Stimulated activated CD4-positive, alpha-beta T cell treated with anti-CD3 and anti-CD28 coated beads, Interleukin-1b, Interleukin-23, amount 100 ng/mL, for 48 hours (primary cell): ENCODE data around the gene DENND1A.
"Not testable (repeated sequence)": the region's sequence is repeated elsewhere in the genome, so short reads cannot be mapped to it uniquely, and the experiment has no call there.

Experiments
- DNase-seq: peaks from one replicate; pipeline ENCODE4 v3.0.0-alpha.2; 2020

DENND1A gene

DNA sequence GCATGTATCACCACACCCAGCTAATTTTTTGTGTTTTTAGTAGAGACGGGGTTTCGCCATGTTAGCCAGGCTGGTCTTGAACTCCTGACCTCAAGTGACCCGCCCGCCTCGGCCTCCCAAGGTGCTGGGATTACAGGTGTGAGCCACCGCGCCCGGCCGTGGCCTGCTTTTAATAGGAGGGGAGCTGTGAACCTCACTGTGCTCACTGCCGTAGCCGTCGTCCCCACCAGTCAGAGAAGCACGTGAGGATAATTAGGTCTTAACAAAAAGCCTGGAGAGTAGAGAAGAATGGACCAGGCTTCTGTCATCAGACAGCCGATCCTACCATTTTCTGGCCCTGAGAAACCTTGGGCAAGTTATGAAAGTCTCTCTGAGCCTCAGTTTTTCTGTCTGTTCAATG, 531.0 kb downstream of the DENND1A start:
- DNase-seq = not testable (repeated sequence)

DNA sequence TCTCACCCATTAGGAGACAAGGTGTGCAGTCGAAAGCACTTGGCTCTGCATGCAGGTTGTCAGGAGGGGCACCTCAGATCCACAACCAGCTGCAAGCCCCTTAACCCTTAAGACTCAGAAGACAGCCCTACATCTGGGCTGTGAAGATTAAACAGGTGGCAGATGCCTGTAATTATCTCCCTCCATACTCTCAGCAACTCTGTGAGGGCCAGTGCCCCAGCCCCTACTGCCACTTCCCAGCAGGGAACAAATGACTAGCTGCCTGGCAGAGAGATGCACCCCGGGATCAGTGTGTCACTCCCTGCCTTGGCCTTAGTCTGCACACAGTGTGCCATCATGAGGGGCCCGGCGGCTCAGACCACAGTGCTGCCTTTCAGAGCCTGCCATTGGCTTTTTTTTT, 532.0 kb downstream of the DENND1A start:
- DNase-seq = no peak

DNA sequence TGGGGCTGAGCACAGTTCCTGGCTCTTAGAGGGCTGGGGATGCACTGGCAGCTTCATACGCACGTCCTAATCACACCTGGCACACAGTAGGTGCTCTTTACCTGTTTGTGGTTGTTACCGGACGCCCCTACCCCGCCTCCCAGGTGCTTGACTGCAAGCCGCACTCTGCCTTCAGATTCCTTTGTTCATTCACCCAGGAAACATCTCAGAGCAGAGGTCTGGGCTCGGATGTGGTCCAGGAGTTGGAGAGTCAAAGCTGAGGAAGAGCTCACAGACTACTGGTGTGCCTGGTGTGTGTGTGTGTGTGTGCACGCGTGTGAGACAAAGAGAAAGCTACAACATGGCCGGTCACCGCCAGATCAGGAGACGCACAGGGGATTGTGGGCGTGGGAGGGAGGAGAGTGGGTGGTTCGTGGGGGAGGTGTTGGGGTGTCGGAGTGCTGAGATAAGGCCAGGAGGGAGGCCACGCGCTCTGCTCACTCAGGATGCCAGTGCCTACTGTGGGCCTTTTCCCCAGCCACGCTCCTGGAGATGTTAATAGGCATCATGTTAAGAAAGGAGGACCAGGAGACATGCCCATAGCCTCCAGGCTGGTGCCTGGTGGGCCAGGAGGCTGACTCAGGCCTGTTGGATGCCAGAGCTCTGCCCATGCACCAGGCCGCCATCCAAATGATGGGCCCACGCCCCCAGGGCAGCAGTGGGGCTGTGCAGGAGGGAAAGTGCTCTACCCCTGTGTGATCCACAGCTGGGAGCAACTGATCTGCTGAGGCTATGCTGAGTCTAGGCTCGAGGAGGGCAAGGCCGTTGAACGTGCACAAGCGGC, 534.0 kb downstream of the DENND1A start:
- no peak for DNase-seq

DNA sequence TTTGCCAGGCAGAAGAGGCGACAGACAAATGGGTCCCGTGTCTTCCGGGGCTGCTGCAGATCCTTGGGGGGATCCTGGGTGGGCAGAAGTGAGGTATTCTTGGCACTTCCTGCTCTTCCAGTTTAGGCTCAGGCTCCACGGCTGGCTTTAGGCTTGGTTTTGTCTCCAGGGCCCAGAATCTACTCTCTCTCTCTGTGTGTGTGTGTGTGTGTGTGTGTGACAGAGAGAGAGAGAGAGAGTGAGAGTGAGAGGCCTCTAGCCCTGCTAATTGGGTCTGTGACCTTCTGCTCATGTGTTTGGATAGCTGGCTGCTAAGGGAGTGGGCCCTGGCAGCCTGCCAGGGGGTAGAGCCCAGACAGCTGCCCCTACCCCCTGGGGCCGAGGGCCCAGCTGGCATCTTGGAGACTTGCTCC, 534.6 kb downstream of the DENND1A start:
- no peak for DNase-seq

DNA sequence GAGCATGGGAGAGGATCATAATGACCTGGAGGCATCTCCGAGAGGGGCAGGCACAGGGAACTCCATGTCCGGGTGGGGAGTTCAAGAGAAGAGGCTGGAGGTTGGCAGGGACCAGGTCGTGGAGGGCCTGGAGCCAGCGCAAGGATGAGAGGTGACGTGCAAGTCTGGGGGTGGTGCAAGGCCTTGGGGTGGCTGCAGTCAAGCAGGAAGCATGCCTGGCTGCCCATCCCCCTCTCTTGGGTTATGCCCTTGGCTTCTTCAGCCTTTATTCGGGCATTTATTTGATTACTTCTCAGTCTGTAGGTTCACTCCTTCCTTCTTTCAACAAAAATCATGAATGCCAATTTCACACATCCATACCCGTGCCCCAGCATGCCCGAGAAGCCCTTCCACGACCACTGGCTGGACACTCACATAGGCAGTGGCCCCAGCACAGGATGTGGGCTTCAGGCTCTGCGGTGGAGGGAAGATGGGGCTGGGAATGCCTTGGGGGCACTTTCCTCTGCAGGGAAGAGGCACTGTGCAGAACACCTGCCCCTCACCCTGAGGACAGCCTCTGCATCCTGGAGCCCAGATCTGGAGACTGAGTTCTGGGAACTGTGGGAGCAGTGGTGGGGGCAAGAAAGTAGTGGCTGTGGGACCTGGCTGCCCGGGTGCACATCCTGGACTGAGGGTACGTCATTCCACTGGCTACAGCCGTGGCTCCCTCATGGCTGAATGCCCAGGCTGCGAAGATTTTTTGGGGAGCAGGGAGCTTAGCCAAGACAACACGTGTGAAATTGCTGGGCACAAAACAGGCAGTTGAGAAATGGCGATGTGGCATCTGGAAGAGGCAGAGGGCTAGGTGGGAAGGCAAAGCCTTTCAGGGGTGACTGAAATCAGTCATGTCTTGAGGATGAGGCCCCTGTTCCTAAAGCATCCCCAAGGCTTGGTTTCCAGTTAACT, 535.4 kb downstream of the DENND1A start:
- DNase-seq = no peak

DNA sequence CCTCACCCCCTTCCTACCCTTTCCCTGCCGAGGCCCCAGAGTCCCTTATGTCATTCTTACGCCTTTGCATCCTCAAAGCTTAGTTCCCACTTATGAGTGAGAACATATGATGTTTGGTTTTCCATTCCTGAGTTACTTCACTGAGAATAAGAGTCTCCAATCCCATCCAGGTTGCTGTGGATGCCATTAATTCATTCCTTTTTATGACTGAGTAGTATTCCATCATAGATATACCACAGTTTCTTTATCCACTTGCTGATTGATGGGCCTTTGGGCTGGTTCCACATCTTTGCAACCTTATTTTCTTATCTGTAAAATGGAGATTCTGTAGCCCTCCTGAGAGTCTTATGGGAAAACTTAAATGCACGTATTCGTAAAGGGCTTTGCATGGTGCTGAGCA, 537.1 kb downstream of the DENND1A start:
- DNase-seq = no peak

DNA sequence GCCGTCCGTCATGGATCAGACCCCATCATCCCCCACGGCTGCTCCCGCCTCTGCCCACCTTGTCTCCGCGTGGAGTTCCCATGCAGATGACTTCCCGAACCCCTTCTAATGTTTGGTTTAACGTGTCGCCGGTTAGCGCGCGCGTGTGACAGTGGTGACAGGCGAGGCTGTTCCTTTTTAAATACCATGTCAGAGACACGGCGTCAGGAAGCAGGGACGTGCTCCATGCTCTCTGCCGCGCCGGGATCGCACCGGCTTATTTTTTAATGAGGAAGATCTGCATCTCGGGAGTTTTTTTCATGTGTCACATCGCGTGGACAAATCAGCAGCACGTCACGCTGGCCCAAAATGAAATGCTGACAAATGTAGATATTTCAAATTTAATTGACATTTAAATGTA, 538.0 kb downstream of the DENND1A start:
- no peak for DNase-seq

DNA sequence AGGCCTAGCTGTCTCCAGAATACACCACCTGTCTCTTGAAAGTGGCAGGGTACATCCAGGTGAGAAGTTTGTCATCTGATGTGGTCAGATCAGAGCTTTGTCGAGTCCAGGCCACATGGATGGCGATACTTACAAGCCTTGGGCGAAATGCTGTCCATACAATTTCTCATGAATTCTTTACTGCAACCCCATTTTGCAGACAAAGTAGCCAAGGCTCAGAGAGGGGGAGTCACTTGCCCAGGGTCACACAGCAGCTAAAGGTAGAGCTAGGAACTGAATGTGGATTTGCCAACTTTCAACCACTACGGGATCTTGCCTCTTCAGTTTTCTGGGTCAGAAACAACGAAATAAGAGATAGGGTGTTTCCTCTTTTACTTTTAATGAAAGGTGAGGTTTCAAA, 538.7 kb downstream of the DENND1A start:
- DNase-seq = no peak

DNA sequence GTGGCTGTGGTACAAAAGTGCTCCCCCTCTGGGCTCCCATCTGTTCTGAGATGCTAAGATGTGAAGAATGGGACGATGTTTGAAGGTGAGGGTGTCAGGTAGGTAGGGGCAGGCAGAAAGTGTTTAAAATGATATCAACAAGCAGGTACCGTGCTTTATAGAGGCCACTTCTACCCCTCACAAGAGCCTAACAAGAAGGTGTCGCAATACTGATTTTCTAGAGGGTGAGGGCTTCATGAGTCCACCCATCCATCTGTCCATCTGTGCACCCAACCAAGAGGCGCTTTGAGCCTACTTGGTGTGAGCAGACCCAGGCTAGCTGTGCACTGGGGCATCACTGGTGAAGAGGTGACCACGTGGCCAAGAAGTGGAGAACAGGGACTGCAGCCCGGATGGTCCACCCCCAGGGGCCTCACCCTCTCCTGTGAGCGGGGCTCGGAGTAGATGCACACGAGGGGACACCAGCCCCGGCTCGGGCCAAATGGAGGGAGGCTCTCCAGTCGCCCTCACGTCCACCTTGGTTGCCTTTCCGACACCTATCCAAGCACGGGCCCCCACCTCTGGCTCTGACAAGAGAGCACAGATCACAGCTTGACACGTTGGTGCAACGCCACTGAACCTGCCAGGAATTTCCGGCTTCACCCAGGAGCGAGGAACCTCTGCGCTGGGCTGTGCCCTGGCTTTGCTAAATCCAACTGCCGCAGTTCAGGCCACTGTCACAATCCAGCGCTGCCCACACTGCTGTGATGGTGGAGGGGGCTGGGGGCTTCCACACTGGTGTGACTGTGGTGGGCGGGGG, 539.4 kb downstream of the DENND1A start:
- no peak for DNase-seq

DNA sequence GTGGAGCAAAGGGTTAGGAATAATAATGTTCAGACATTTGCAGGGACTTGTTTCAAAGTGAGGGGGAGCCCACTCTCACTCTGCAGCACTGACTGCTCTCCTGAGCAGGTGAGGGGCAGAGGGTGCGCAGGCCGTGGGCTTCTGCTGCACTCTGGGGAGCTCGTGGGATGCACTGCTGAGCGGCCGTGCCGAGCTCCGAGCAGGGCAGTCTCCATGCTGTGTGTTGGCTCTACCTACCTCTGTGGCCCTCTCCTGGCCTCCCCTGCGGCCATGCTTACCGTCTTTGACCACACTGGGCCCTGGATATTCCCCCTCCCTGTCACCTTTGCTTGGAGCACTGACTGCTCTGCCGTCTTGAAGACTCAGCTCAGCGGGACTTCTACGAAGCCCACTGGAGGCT, 540.2 kb downstream of the DENND1A start:
- DNase-seq = no peak

DNA sequence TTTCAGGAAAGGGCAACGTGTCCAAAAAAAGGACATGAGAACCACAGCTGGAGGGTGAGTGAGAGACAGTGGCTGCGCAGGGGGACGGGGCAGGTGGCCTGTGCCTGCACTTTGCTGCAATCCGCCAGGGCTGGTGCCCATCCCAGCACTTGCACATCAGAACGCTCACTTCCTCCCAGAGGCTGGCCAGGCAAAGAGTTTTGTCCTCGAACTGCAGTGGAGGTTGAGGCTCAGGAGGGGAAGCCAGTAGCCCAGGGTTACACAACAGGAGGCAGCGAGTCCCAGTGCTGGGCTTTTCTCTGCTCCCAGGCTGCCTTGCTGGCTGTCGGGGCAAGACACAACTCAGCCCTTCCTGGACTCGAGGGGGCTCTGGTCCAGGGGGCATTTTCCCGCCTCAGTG, 540.9 kb downstream of the DENND1A start:
- no peak for DNase-seq

DNA sequence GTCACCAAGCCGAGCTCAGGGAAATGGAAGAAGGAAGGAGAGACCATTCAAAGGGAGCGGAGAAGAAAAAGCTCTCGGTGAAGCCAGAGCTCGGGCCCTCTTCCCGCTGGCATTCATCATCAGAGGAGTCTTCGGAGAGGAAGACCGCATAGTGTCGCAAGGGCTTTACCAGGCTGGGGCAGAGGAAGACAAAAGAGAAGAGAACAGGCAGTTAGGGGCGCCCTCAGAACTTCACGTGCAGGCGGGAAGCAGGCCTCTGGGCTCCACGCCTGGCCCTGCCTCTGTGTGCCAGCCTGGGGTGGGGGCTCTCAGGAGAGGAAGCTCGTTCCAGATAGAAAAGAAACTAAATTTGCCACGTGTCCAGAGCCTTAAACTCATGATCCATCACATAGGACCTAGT, 542.2 kb downstream of the DENND1A start:
- no peak for DNase-seq

DNA sequence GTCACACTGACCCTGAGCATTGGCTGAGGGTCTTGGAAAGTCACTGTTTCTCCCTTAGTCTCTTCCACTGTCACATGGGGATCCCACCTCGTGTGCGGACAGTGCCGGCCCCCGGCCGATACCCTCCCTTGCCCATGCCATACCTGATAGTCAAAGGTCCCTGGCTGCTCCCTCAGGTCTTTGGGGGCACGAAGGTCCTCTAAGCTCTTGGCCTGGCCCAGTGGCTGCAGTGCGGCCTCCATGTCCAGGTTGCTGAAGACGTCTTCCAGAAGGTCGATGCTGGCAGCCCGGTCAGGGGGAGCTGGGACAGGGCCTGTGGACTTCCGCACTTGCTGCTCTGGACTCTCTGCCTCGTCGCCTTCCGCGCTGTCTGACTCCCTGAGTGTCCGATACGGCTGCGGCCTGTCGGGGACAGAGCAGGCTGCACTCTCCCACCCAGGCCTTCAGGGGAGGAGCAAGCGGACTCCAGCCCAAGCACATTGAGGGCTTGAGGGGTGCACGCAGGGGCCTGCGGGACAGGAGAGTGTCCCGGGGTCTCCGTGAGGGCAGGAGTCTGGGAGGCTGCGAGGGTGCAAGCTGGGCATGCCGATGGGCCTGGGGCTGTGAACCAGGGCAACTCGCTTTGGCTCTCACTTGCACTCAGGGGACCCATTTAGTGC, 546.3 kb downstream of the DENND1A start:
- DNase-seq = no peak

DNA sequence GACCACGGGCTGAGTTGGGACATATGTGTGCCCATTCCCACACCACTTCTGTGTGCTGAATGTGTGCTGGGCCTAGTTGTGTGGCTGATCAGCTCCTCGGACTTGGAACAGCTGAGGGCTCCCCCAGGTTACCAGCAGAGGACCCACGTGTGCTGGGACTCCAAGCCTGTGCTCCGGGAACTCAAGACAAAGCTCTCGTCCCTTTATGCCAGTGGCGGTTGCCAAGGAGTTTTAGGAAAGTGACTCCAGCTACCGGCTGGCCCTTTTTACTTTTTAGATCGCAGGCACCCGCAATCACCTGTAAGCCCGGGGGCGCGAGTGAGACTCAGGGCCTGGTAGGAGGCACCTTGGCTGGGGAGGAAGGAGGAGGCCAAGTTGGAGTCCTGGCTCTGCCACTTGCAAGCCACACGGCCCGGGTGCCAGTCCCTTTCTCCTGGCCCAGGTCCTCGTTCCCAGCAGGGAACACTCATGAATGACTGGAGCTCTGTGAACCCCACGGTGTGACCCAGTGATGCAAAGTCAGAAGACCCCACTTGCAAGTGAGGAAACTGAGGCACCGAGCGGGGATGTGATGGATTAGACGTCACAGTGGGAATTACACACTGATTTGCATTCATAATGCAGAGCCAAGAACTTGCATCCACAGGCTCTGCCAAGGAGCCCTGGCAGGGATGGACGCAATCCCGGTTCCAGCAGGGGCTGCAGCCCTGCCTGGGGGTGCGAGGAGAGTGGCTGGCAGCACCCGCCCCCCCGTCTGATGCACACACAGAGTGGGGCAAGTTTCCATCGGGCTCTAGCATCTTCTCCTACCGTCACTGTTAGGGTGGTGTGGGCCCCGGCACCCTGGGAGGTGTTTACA, 547.0 kb downstream of the DENND1A start:
- DNase-seq = no peak

DNA sequence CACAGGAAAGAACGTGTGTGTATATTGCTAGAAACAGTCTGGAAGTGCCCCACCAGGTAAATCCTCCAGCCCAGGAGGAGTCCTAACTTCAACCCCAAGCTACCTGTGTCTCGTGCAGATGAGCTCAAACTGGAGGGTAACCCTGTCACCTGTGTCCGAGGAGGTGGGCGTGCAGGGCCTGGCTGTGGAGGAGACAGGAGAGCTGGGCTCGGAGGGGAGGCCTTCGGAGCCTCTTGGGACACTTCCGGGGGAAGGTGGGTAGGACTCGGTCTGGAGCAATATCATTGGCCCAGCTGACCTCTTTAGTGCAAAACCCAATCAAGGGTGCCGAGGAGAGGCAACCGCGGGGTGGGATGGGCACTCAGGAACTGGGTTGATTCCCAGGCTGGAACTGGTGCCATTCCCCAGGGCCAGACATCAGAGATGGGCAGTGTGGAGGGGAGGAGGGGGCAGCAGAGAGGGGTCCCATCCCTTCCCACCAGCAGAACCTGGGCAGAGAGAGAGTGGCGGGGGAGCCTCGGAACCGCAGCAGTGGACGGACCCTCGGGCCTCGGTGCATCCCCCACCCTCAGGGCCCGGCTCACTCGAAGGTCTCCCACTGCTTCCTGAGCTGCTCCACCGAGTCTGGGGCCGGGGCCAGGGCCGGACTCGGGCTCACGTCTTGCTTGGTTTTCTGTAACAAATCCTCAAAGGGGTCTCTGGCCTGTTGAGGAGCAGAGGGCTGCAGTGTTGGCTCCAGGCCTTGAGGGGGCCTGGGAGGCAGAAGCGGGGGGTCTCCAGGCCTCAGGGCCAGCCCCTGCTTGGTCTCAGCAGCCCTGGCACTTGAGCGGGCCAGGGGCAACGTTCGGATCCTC, 548.8 kb downstream of the DENND1A start:
- DNase-seq = no peak

DNA sequence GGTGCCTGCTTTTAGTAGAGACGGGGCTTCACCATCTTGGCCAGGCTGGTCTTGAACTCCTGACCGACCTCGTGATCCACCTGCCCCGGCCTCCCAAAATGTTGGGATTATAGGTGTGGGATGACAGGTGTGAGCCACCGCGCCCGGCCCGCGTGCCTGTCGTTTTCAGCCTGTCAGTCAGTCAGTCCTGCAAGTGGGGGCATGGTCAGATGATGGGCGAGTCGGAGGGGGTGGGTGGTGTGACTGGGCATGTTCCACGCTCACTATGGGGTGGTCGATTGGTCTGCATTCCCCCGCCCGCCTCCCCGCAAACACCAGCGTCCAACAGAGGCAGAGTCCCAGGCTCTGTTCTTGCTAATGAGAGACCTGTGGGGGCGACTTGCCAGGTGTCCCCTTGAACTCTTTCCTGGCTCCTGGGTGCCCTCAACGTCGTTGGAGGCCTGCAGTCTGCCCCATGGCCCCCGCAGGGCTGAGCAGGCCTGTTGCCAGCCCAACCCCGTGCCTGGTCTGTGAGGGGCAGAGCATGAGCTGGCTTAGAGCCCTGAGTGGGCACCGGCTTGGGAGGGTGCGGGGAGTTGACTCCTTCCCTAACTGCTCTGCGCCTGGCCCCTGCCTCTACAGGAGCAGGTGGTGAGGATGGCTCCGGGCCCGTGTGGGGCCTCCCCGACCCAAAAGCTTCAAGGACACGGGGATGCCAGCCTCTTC, 550.8 kb downstream of the DENND1A start:
- no peak for DNase-seq

DNA sequence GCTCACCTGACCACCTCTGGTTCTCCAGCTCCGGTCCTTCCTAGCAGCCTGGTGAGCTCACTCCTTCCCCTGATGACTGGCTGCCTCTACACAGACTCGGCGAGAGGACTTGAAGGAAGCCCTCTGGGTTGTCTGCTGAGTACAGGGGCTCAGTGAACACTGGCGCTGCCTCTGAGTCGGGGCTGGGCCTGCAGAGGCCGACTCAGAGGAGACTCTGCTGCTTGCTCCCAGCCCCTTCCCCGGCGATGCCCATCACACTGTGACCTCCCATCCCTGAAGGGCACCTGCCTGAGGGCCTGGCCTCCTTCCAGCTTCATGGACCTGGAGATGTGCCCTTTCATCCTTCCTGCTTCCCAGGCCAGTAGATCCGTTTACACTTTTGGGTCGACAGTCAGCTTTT, 551.9 kb downstream of the DENND1A start:
- no peak for DNase-seq

DNA sequence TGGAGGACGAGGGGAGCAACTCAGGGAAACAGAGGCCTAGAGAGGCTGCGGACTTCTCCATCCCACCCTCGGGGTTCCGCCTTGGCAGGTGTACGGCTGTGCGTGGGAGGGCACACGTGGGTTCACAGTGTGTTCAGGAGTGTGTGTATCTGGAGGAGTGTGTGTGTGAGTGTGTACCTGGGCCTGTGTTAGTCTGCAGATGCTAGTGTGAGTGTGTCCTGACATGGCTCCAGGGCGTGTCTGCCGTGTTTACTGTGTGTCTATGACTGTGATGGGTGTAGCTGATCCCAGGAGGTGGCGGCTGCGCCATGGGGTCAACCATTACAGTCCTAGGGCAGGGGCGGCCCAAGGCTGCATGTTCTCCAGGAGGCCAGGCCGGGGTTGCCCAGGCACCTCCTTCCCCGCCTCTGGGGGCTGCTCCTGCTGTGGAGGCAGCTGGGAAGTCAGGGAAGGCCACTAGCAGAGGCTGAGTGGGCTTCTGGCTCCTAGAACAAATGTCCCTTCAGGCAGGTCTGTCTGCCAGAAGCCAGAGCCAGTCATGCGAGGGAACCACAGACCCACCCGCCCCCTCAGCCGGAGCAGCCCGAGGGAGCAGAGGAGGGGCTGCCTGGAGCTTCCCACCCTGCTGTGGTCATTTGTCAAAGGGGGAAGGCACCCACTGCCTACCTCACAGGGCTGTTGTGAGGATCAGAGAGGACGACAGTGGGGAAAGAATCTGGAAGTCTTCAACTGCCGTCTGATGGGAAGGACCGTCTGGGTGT, 552.5 kb downstream of the DENND1A start:
- no peak for DNase-seq
